ENCODE data around the gene SMIM29.

The SMIM29 gene

GRCh38 chr6:34248727-34249468 lies at the start of gene SMIM29:
SMIM29 (minus strand) TSS chr6:34249006; CDS start chr6:34247791, 1,215 bp downstream.
- TF ChIP-seq Cebpa-rat (IDR thresholded peaks at IDR 0.05): no peak
- H3K4me3 ChIP-seq: peak within 1 kb of the TSS; percentile 64 to 92 (median 82)
- H3K9me3 ChIP-seq (replicated peaks in 1 of 11): no peaks in the 10 kb centered on the region
- H3K4me2 ChIP-seq: peak within 1 kb of the TSS; percentile 86 to 99 (median 96)
- H4K20me1 ChIP-seq: peaks cover 41 to 48% (median 45%) of the 10 kb centered on the region in 11 experiments; a peak in 21 of 22 replicates
- peaks cover 0 to 28% (median 20%) of the 10 kb centered on the region in 11 experiments; a peak in 17 of 22 replicates for H3K36me3 ChIP-seq
- H3K27ac ChIP-seq: peak within 1 kb of the TSS; percentile 70 to 86 (median 82)
- peaks cover 25 to 73% (median 60%) of the 10 kb centered on the region in 10 experiments for H3K4me1 ChIP-seq
- H3K9ac ChIP-seq: peak within 1 kb of the TSS; percentile 72 to 89 (median 86)
- no peaks in the 10 kb centered on the region for H3K27me3 ChIP-seq

GRCh38 chr6:34295721-34296120 lies 46.9 kb upstream of the SMIM29 start:
- no peaks in the 10 kb centered on the region for H3K27me3 ChIP-seq
- no peaks in the 10 kb centered on the region for H3K9me3 ChIP-seq (replicated peaks in 1 of 11)
- H3K36me3 ChIP-seq: peaks cover 41 to 50% (median 46%) of the 10 kb centered on the region in 11 experiments
- peaks cover 0 to 18% (median 4%) of the 10 kb centered on the region in 11 experiments; a peak in 2 of 22 replicates for H4K20me1 ChIP-seq
- peaks cover 58 to 90% (median 83%) of the 10 kb centered on the region in 10 experiments for H3K4me1 ChIP-seq
- TF ChIP-seq Cebpa-rat (IDR thresholded peaks at IDR 0.05): no peak
- peak overlapping the region; percentile 48 to 92 (median 81) for H3K4me2 ChIP-seq
- H3K9ac ChIP-seq: peak overlapping the region in 10 of 11 experiments; percentile 0 to 74 (median 52); a peak in 16 of 22 replicates
- peak overlapping the region in 6 of 10 experiments; percentile 0 to 24 (median 10); a peak in 4 of 20 replicates for H3K4me3 ChIP-seq
- peak overlapping the region; percentile 23 to 84 (median 67); a peak in 21 of 22 replicates for H3K27ac ChIP-seq

- Histone ChIP-seq H3K27ac (peak overlapping the region in 9 of 11 experiments; percentile 4 to 84 (median 61); a peak in 15 of 22 replicates), H3K4me1 (peaks cover 58 to 90% (median 82%) of the 10 kb centered on the region in 10 experiments), H3K4me2 (peak overlapping the region in 5 of 11 experiments; percentile 21 to 36 (median 25); a peak in 6 of 22 replicates), H4K20me1 (peaks cover 0 to 8% (median 0%) of the 10 kb centered on the region in 11 experiments; a peak in 1 of 22 replicates), H3K36me3 (peaks cover 41 to 61% (median 54%) of the 10 kb centered on the region in 11 experiments), H3K4me3 (no peak overlapping the region), H3K9me3 (replicated peaks in 1 of 11) (no peaks in the 10 kb centered on the region), H3K9ac (0 out of 22 replicates have a peak overlapping the region, but pooled peaks of 1 of the 11 experiments have one; percentile 7), H3K27me3 (no peaks in the 10 kb centered on the region)
- no peak for TF ChIP-seq Cebpa-rat (IDR thresholded peaks at IDR 0.05)
Observed at GRCh38 chr6:34292954-34293353, 44.1 kb upstream of the SMIM29 start.

GRCh38 chr6:34289137-34289536 lies 40.3 kb upstream of the SMIM29 start:
- Histone ChIP-seq H4K20me1 (no peaks in the 10 kb centered on the region), H3K9me3 (replicated peaks in 1 of 11) (no peaks in the 10 kb centered on the region), H3K27me3 (no peaks in the 10 kb centered on the region), H3K9ac (peak overlapping the region; percentile 30 to 69 (median 55); a peak in 18 of 22 replicates), H3K4me1 (peaks cover 67 to 89% (median 84%) of the 10 kb centered on the region in 10 experiments), H3K4me2 (peak overlapping the region; percentile 79 to 97 (median 88)), H3K36me3 (peaks cover 33 to 72% (median 61%) of the 10 kb centered on the region in 11 experiments), H3K27ac (peak overlapping the region; percentile 55 to 97 (median 94)), H3K4me3 (peak overlapping the region in 9 of 10 experiments; percentile 0 to 47 (median 20); a peak in 7 of 20 replicates)
- no peak for TF ChIP-seq Cebpa-rat (IDR thresholded peaks at IDR 0.05)

GRCh38 chr6:34288581-34288980 lies 39.8 kb upstream of the SMIM29 start:
- Histone ChIP-seq H3K9me3 (replicated peaks in 1 of 11) (no peaks in the 10 kb centered on the region), H3K36me3 (peaks cover 28 to 71% (median 58%) of the 10 kb centered on the region in 11 experiments), H3K4me2 (peak overlapping the region; percentile 79 to 97 (median 88)), H3K4me3 (peak overlapping the region in 8 of 10 experiments; percentile 0 to 47 (median 16); a peak in 7 of 20 replicates), H3K4me1 (peaks cover 72 to 90% (median 86%) of the 10 kb centered on the region in 10 experiments), H3K9ac (peak overlapping the region; percentile 30 to 69 (median 54); a peak in 17 of 22 replicates), H4K20me1 (no peaks in the 10 kb centered on the region), H3K27me3 (no peaks in the 10 kb centered on the region), H3K27ac (peak overlapping the region; percentile 55 to 97 (median 94))
- no peak for TF ChIP-seq Cebpa-rat (IDR thresholded peaks at IDR 0.05)

- peaks cover 17 to 70% (median 52%) of the 10 kb centered on the region in 11 experiments; a peak in 21 of 22 replicates for H3K36me3 ChIP-seq
Observed at GRCh38 chr6:34285448-34286164, 36.8 kb upstream of the SMIM29 start.

GRCh38 chr6:34284563-34285447 lies 36.0 kb upstream of the SMIM29 start:
- peak; percentile 89 to 100 (median 100) for TF ChIP-seq Cebpa-rat (IDR thresholded peaks at IDR 0.05)
- H3K27me3 ChIP-seq: no peaks in the 10 kb centered on the region
- H3K9ac ChIP-seq: peak overlapping the region; percentile 69 to 82 (median 78)
- H3K4me2 ChIP-seq: peak overlapping the region; percentile 81 to 97 (median 90)
- no peaks in the 10 kb centered on the region for H4K20me1 ChIP-seq
- peak overlapping the region; percentile 87 to 97 (median 94) for H3K27ac ChIP-seq
- peaks cover 71 to 100% (median 97%) of the 10 kb centered on the region in 10 experiments for H3K4me1 ChIP-seq
- peak overlapping the region in 7 of 10 experiments; percentile 8 to 24 (median 20); a peak in 10 of 20 replicates for H3K4me3 ChIP-seq
- peaks cover 21 to 78% (median 57%) of the 10 kb centered on the region in 11 experiments for H3K36me3 ChIP-seq
- peaks cover 0 to 4% (median 0%) of the 10 kb centered on the region in 11 experiments; a peak in 1 of 22 replicates for H3K9me3 ChIP-seq (replicated peaks in 1 of 11)

More at GRCh38 chr6:34285448-34286164, 36.8 kb upstream of the SMIM29 start:
- H3K4me3 ChIP-seq: peak overlapping the region in 6 of 10 experiments; percentile 8 to 23 (median 18); a peak in 9 of 20 replicates
- TF ChIP-seq Cebpa-rat (IDR thresholded peaks at IDR 0.05): no peak
- no peaks in the 10 kb centered on the region for H3K27me3 ChIP-seq
- H3K9me3 ChIP-seq (replicated peaks in 1 of 11): no peaks in the 10 kb centered on the region
- peak overlapping the region; percentile 52 to 97 (median 88) for H3K4me2 ChIP-seq
- peak overlapping the region; percentile 69 to 82 (median 77) for H3K9ac ChIP-seq
- peaks cover 79 to 100% (median 97%) of the 10 kb centered on the region in 10 experiments for H3K4me1 ChIP-seq
- peak overlapping the region; percentile 87 to 97 (median 94) for H3K27ac ChIP-seq
- no peaks in the 10 kb centered on the region for H4K20me1 ChIP-seq

Measured in BLaER1 treated with 17β-estradiol and CSF1 and Interleukin-3, amounts not matched to agents 10 nM and 100 nM (cell line).